HG02571 (cell line): Measurements from ENCODE around the gene RNF149.
A peak's percentile ranks its signal among the peaks of the same experiment; 100 is the strongest.

ENCODE experiments used
- ATAC-seq: cut with Tn5 transposase; IDR thresholded peaks from one replicate; pipeline ENCODE4 v1.9.1; 2021; ENCODE audit warnings: mild to moderate bottlenecking, moderate library complexity; ENCODE audit not compliant: unreplicated experiment

RNF149 gene

GRCh38 chr2:101299604-101300003, 8.9 kb downstream of the RNF149 start:
- ATAC-seq = no peak

GRCh38 chr2:101297383-101297782, 11.1 kb downstream of the RNF149 start:
- no peak for ATAC-seq

GRCh38 chr2:101296371-101296770, 12.1 kb downstream of the RNF149 start:
- no peak for ATAC-seq

GRCh38 chr2:101295895-101296294, 12.6 kb downstream of the RNF149 start:
- no peak for ATAC-seq

GRCh38 chr2:101294861-101295260, 13.6 kb downstream of the RNF149 start:
- ATAC-seq = no peak

GRCh38 chr2:101293544-101293943, 15.0 kb downstream of the RNF149 start:
- ATAC-seq = no peak

- ATAC-seq = no peak
Measured at GRCh38 chr2:101291973-101292372, 16.5 kb downstream of the RNF149 start.

- ATAC-seq = no peak
Measured at GRCh38 chr2:101290711-101291110, 17.8 kb downstream of the RNF149 start.

- no peak for ATAC-seq
Measured at GRCh38 chr2:101287303-101287702, 21.2 kb downstream of the RNF149 start.

- no peak for ATAC-seq
Measured at GRCh38 chr2:101286684-101287083, 21.8 kb downstream of the RNF149 start.

- no peak for ATAC-seq
Measured at GRCh38 chr2:101282980-101283379, 25.5 kb downstream of the RNF149 start.

- no peak for ATAC-seq
Measured at GRCh38 chr2:101281482-101281881, 27.0 kb downstream of the RNF149 start.

GRCh38 chr2:101278925-101279324, 29.6 kb downstream of the RNF149 start:
- no peak for ATAC-seq

GRCh38 chr2:101277111-101277510, 31.4 kb downstream of the RNF149 start:
- ATAC-seq = no peak

GRCh38 chr2:101274142-101274541, 34.4 kb downstream of the RNF149 start:
- ATAC-seq = no peak

- ATAC-seq = no peak
Measured at GRCh38 chr2:101273056-101273455, 35.4 kb downstream of the RNF149 start.

GRCh38 chr2:101272045-101272784, 36.3 kb downstream of the RNF149 start:
- ATAC-seq = peak; percentile 74

- no peak for ATAC-seq
Measured at GRCh38 chr2:101270700-101271259, 37.7 kb downstream of the RNF149 start.

GRCh38 chr2:101267671-101268656, 40.5 kb downstream of the RNF149 start:
- peak; percentile 50 for ATAC-seq

- ATAC-seq = no peak
Measured at GRCh38 chr2:101265893-101266499, 42.5 kb downstream of the RNF149 start.

- ATAC-seq = no peak
Measured at GRCh38 chr2:101264360-101264939, 44.1 kb downstream of the RNF149 start.
